Measurements from ENCODE around the gene SFXN1. TPM values are rescaled to one million over a fixed set of nuclear protein-coding genes. Genes with fewer than 3 reads are reported as not detected.

Gene SFXN1
- total RNA-seq, 1 donor from 2014 or later, result 181 TPM

GRCh38 chr5:175469916-175470315 is 8.4 kb upstream of the SFXN1 start:
- H3K4me3 ChIP-seq, result no peak overlapping the region
- Mint-ChIP-seq H3K9me3 (no peaks in the 10 kb centered on the region), H3K4me3 (no peak overlapping the region), H3K27me3 (ENCODE audit: insufficient read depth, low read depth) (peaks cover 7% of the 10 kb centered on the region), H3K4me1 (peaks cover 5% of the 10 kb centered on the region), H3K36me3 (no peaks in the 10 kb centered on the region), H3K27ac (no peak overlapping the region)
- peaks cover 6% of the 10 kb centered on the region for H3K27me3 ChIP-seq
- no peaks in the 10 kb centered on the region for H3K79me2 ChIP-seq (ENCODE audit: low read depth)
- H2AFZ ChIP-seq (replicated peaks), result no peak overlapping the region
- H3K4me2 ChIP-seq, result no peak overlapping the region
- peaks cover 7% of the 10 kb centered on the region for H3K4me1 ChIP-seq
- DNase-seq (ENCODE audit: low spot score), result no peak
- H4K20me1 ChIP-seq (ENCODE audit: low read depth), result no peaks in the 10 kb centered on the region
- no peak overlapping the region for H3K27ac ChIP-seq
- H3K9me3 ChIP-seq (ENCODE audit: low read depth), result no peaks in the 10 kb centered on the region
- TF ChIP-seq CTCF (IDR thresholded peaks at IDR 0.05), result no peak
- TF ChIP-seq EZH2phosphoT487 (IDR thresholded peaks at IDR 0.05), result no peak
- no peak for TF ChIP-seq EZH2 (IDR thresholded peaks at IDR 0.05)
- H3K36me3 ChIP-seq, result no peaks in the 10 kb centered on the region
- peaks cover 8% of the 10 kb centered on the region for H3F3A ChIP-seq (ENCODE audit: low read depth)
- H3K9ac ChIP-seq, result no peak overlapping the region

- Mint-ChIP-seq H3K4me3 (no peak overlapping the region), H3K27ac (no peak overlapping the region), H3K4me1 (peaks cover 5% of the 10 kb centered on the region), H3K36me3 (no peaks in the 10 kb centered on the region), H3K27me3 (ENCODE audit: insufficient read depth, low read depth) (peaks cover 10% of the 10 kb centered on the region), H3K9me3 (no peaks in the 10 kb centered on the region)
- no peak overlapping the region for H2AFZ ChIP-seq (replicated peaks)
- H3K27ac ChIP-seq, result no peak overlapping the region
- peaks cover 8% of the 10 kb centered on the region for H3F3A ChIP-seq (ENCODE audit: low read depth)
- H3K4me2 ChIP-seq, result peak overlapping the region; percentile 53
- no peaks in the 10 kb centered on the region for H3K36me3 ChIP-seq
- no peak overlapping the region for H3K4me3 ChIP-seq
- H3K79me2 ChIP-seq (ENCODE audit: low read depth), result no peaks in the 10 kb centered on the region
- H3K9me3 ChIP-seq (ENCODE audit: low read depth), result no peaks in the 10 kb centered on the region
- H4K20me1 ChIP-seq (ENCODE audit: low read depth), result no peaks in the 10 kb centered on the region
- peak; percentile 47 for DNase-seq (ENCODE audit: low spot score)
- H3K4me1 ChIP-seq, result peaks cover 7% of the 10 kb centered on the region
- peaks cover 6% of the 10 kb centered on the region for H3K27me3 ChIP-seq
- no peak overlapping the region for H3K9ac ChIP-seq
- TF ChIP-seq CTCF (IDR thresholded peaks at IDR 0.05) (no peak), EZH2phosphoT487 (IDR thresholded peaks at IDR 0.05) (no peak), EZH2 (IDR thresholded peaks at IDR 0.05) (no peak)
These were observed 7.6 kb upstream of the SFXN1 start for GRCh38 chr5:175470781-175471180.

DNA sequence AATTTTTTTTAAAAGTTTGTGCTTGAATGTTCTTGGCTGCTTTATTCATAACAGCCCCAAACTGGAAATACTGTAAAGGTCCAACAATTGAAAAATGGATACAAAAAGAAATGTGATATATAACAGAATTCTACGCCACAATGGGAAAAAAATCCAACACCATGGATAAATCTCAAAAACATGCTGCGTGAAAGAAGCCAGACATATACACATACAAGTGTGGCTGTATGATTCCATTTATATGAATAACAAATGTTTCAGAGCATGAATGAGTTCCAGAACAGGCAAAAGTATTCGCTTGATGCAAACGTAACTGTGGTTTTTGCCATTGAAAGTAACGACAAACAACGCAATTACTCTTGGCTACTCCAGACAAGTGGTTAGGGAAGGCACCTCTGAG is 7.2 kb upstream of the SFXN1 start:
- Histone ChIP-seq H3K4me3 (no peak overlapping the region), H3K27ac (no peak overlapping the region), H3K79me2 (ENCODE audit: low read depth) (no peaks in the 10 kb centered on the region), H3K9me3 (ENCODE audit: low read depth) (no peaks in the 10 kb centered on the region), H3K9ac (no peak overlapping the region), H4K20me1 (ENCODE audit: low read depth) (no peaks in the 10 kb centered on the region), H3K36me3 (no peaks in the 10 kb centered on the region), H3K4me2 (no peak overlapping the region), H2AFZ (replicated peaks) (no peak overlapping the region), H3K27me3 (peaks cover 6% of the 10 kb centered on the region), H3K4me1 (peaks cover 7% of the 10 kb centered on the region), H3F3A (ENCODE audit: low read depth) (peaks cover 8% of the 10 kb centered on the region)
- H3K27ac Mint-ChIP-seq, result no peak overlapping the region
- no peak overlapping the region for H3K4me3 Mint-ChIP-seq
- no peak for TF ChIP-seq EZH2phosphoT487 (IDR thresholded peaks at IDR 0.05)
- no peak for TF ChIP-seq CTCF (IDR thresholded peaks at IDR 0.05)
- no peak for TF ChIP-seq EZH2 (IDR thresholded peaks at IDR 0.05)
- H3K27me3 Mint-ChIP-seq (ENCODE audit: insufficient read depth, low read depth), result peaks cover 10% of the 10 kb centered on the region
- H3K4me1 Mint-ChIP-seq, result peaks cover 5% of the 10 kb centered on the region
- no peaks in the 10 kb centered on the region for H3K9me3 Mint-ChIP-seq
- DNase-seq (ENCODE audit: low spot score), result no peak
- H3K36me3 Mint-ChIP-seq, result no peaks in the 10 kb centered on the region

All from neural progenitor cell (in vitro differentiated cells).